HG03460 (cell line): Measurements from ENCODE around the gene HSPB7.
A peak's percentile ranks its signal among the peaks of the same experiment; 100 is the strongest.
"Not testable (repeated sequence)": the region's sequence is repeated elsewhere in the genome, so short reads cannot be mapped to it uniquely, and the experiment has no call there.

ENCODE experiments used
- ATAC-seq: cut with Tn5 transposase; IDR thresholded peaks from one replicate; pipeline ENCODE4 v1.9.1; 2021; ENCODE audit not compliant: unreplicated experiment

Gene HSPB7

DNA sequence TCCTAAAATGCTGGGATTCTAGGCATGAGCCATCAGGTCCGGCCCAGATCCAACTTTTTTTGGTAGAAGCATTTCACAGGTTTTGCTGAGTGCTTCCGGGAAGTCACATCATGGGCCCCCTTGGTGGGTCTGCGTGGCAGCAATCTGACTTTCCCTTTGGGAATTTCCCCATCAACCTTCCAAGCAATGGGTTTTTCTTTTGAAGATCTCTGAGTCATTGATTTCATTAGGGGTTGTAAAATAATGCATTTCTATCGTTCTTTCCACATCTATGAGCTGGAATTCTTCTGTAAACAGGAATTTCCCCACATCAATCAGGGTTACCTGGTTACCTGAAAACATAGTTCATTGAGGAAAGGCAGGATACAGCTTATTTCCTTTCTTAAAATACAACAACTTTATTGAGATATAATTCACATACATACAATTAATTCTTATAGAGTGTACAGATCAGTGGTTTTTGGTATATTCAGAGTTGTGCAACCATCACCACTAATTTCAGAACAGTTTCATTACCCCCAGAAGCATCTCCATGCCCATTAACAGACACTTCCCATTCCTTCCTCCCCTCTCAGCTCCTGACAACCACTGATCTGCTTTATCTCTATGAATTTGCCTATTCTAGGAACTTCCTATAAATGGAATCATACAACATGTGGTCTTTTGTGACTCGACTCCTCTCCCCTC is 32.1 kb downstream of the HSPB7 start:
- ATAC-seq, result no peak

DNA sequence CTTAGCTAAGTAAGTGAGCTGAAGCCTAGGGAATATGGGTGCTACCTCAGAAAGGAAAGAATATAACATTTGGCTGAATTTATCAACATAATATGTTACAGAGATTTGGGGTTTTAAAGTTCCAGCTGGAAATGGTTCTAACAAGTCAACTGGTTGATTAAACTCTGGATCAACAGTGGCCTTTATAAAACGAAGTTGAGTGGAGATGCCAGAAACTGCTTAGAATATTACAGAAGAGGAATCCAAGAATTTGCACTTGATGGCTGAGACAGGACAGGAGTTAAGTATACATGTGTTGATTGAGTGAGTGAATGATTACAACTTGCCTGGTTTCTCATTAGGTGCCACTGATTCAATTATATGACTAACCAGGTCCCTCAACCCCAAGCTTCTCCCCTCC is 34.6 kb downstream of the HSPB7 start:
- ATAC-seq, result no peak

DNA sequence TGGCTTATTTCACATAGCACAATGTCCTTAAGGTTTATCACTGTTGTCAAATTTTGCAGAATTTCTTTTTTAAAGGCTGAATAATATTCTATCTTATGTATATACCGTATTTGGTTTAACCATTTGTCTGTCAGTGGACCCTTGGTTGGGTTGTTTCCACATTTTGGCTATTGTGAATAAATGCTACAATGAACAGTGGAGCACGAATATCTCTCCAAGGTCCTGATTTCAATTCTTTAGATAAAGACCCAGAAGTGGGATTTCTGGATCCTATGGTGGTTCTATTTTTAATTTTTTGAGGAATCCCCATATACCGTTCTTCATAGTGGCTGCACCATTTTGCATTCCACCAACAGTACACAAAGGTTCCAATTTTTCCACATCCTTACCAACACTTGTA is 36.2 kb downstream of the HSPB7 start:
- no peak for ATAC-seq

DNA sequence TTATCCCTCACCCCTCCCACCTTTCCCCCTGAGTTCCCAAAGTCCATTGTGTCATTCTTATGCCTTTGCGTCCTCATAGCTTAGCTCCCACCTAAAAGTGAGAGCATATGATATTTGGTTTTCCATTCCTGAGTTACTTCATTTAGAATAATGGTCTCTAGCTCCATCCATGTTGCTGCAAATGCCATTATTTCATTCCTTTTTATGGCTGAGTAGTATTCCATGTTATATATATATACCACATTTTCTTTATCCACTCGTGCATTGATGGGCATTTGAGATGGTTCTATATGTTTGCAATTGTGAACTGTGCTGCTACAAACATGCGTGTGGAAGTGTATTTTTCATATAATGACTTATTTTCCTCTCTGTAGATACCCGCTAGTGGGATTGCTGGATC is 39.9 kb downstream of the HSPB7 start:
- ATAC-seq, result not testable (repeated sequence)

DNA sequence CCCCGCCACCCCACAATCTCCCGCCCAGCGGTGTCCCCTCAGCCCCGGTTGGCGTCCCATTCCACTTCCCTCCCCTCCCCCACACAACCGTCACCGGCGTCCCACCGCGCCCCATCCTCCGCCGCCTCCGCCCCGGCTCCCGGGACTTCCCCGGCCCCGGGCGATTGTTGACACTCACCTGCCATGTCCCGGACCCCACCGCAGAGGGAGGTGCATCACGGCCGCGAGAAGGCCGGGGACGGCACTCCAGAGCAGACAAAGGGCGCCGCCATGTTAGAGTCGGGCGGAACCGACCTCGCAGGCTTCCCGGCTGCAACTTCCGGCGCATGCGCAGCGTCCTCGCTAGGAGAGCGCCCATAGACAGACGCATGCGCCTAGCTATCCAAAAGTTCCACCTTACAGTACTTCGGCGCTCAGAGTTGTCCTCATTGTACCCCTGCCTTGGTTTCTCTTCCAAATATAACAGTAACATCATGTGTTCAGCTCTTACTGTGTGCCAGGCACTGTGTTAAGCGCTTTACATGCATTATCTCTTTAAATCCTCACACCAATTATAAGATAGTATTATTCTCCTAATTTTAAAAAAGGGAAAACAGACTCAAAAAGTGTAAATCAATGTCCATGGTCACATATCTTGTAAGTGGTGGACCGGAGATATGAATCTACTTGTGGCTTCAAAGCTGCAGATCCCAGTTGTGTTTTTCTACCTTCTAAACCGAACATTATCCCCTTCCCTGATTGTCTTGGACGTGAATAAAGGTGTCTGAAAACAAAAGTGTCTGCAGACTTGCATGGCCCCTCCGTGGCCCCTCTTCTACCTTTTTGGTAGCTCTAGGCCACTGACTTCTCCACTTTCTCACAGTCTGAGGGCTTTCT is 41.8 kb downstream of the HSPB7 start, which contains the start of gene ZBTB17:
Gene ZBTB17 (minus strand): TSS at position 297 of the 876 bp plus-strand sequence. CDS start 27,606 bp downstream, outside the sequence.
- peak; percentile 71 for ATAC-seq

DNA sequence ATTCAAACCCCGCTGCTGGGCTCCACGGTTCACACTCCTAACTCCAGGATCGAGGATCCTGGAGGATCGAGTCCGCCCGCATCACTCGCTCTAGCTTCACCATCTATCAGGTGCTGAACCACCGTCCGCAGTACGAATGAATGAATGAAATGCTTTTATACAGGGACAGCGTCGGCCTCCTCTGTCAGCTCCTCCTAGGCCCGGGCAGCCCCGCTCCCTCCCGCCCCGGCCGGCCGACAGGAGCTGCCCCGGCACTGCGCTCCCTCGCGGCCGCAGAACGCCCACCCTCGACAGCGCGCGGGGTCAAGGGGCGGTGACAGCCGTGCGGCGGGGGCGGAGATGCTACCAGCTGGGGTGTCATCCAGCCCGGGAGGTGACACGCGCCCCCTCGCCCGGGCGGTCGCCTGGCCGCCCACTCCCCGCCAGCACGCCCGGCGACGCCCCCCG is 42.5 kb downstream of the HSPB7 start:
- peak; percentile 58 for ATAC-seq

DNA sequence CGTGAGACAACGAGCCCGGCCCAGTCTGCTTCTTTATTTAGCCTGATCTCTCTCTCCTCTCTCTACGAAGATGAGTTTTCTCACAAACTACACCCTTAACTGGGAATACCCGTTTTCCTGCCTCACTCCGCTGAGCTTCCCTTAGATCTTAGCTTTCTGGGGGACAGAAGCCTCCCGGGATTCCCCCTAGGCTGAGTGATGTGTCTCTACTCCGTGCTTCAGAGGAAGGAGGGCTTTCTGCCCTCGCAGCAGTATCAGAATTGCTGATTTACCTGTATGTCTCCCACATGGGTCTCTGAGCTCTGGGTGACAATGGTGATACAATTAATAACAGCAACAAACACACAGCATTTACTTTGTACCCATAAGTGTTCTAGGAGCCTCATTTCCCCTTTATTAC is 43.0 kb downstream of the HSPB7 start:
- peak; percentile 43 for ATAC-seq

DNA sequence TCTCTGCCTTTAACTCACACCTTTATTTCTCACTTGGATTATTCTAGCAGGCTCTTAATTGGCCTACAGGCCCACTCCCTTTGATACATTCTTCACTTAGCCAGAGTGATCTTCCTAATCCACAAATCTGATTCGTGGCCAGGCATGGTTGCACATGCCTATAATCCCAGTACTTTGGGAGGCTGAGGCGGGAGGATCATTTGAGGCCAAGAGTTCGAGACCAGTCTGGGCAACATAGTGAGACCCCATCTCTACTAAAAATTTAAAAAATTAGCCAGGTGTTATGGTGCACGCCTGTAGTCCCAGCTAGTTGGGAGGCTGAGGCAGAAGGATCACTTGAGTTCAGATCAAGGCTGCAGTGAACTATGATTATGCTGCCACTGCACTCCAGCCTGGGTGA is 44.1 kb downstream of the HSPB7 start:
- no peak for ATAC-seq

DNA sequence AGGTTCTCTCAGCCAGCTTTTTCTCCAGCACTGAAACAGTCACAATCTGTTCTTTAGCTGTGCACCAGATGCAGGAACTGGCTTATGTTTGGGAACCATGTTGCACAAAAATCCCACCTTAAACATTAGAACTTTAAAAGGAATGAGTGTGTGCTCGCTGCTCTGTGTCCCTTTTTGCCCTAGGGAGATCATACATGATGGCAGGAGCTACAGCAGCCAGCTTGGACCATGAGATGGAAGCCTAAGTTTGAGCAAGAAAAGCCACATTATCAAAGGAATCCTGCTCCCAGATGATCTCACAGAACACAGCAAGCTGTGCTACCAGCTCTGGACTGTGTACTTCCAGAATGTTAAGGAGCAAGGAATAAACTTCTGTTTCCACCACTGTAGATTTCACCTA is 45.4 kb downstream of the HSPB7 start:
- no peak for ATAC-seq

DNA sequence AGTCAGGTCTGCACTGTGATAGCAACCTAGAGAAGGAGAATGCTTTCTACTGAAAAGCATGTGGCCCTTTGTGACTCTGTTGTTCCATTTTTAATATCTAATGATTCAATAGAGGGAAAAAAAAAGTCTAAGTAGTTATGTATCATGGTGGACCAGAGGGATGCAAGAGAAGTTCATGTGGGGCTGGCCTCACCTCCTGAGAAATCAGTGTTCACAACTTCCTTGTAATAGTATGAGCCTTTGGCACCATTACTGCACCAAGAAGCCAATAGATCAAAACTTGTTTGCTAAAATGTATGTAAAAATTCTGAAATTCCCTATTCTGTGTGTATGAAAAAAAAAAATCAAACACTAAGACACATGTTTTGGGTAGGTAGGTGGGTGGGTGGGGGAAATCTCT is 46.9 kb downstream of the HSPB7 start:
- no peak for ATAC-seq

DNA sequence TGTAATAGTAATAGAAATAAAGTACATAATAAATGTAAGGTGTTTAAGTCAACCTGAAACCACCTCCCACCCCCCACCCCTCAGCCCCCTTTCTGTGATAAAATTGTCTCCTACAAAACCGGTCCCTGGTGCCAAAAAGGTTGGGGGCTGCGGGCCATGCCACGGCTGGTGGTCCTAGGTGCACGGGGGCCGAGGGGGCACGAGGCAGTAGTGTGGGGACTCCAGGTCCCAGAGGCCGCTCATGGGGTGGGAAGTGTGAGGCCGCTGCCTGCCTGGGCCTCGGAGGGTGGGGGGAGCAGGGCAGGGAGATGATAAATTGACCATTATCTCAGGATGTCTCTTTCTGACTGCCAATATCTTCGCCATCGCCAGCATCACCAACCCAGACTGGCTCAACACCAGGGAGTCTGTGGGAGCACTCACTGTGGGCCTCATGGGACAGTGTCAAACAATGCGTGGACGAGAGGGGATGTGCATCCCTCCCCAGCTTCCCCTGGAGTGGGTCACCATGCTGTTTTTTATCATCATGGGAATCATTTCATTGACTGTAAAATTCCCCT is 48.4 kb downstream of the HSPB7 start:
- ATAC-seq, result no peak

DNA sequence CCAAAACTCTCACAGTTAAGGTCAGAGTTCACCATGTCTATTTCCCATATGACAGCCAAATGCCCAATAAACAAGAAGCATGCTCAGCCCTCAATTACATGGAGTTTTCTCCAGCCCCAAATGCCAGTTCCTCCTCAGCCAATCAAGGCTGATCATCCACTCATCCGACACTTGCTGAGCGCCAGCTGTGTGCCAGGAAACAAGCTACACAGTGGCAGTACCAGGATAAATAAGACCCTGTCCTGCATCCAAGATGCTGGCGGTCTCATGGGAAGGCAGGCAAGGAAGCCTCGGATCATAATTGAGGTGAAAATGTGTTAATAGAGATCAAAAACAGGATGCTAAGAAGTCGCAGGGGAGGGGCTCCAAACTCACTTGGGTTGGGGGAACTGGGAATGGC is 49.7 kb downstream of the HSPB7 start:
- no peak for ATAC-seq

DNA sequence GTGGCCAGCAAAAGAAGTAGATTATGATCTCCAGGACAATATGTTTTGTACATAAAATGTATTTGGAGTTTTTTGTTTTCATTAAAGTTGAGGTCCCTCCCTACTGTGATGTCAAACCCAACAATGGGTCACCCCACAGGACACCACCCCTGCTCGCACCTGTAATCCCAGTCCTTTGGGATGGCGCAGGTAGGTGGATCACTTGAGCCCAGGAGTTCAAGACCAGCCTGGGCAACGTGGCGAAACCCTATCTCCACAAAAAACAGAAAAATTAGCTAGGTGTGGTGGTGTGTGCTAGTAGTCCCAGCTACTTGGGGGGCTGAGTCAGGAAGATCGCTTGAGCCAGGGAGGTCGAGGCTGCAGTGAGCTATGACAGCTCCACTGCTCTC is 50.9 kb downstream of the HSPB7 start:
- no peak for ATAC-seq

DNA sequence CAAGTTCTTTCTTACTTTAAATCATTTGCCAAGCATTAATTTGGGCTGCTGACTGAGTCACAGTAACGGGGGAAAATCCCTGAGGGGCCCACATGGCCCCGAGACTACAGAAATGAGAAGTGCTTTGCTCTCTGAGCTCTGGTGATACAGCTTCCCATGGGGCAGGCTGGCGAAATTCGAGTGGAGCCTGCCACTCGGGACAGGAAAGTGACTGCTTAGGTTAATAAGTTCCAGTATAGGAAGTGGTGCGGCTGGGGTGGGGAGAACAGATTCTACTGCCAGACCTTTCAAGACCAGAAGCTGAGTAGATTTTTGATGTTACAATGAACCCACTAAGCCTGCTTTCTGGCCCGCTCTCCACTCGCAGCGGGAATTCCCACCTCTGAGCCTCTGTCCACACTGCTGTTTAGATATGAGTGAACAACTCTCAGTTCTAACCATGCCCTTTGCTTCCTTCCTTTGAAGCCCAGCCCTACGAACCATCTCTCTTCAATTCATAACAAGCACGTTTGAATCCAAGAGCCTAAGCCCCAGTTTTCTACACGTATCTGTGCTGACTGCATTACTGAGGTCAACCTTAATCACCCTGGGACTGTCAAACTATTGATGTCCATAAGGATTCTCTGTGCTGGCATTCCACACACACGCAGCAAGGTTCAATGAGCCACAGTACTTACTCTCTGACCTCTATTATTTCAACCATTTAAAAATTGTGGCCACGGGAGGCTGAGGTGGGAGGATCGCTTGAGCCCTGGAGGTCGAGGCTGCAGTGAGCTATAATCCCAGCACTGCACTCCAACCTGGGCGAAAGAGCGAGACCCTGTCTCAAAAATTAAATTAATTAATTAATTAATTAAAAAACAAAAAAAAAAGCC is 51.5 kb downstream of the HSPB7 start:
- ATAC-seq, result peak; percentile 76

DNA sequence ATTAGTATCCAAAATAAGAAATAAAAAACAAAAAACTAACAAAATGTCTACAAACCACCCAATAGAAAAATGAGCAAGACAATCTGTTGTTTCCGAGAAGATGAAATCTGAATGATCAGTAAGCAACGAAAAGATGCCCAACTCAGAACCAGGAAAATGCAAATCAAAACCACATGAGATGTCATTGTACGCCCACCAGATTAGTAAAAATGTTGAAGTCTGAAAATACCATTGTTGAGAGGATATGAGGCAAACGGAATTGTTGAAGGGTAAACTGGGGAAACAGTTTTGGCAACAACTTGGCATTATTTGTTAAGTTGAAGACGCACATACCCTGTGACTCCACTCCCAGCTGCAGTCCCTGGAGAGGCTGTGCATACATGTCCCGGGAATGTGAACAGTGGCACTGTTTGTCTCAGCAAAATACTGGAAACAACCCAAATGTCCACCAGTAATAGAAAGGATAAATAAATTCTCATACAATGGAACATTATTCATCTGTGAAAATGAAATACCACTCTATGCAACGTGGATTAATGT is 52.5 kb downstream of the HSPB7 start:
- ATAC-seq, result no peak
